Panc1 (cell line): ENCODE measurements around the gene IYD.

ENCODE experiments used
- CTCF ChIP-seq: fragments of 450-650 bp; IDR thresholded peaks from 2 replicates; pipeline ENCODE4 v1.5.1; 2017; ENCODE audit warnings: mild to moderate bottlenecking
- POLR2AphosphoS5 ChIP-seq: IDR thresholded peaks from 2 replicates; pipeline ENCODE4 v1.6.1; 2012; ENCODE audit warnings: mild to moderate bottlenecking, low read depth, low read length, moderate library complexity
- REST ChIP-seq, 2 experiments: IDR thresholded peaks; 2 replicates each; pipeline ENCODE4 v1.6.1; 2011 to 2012; ENCODE audit warnings: low read depth in 2 of 2, control low read depth in 1 of 2, low read length in 1 of 2, mild to moderate bottlenecking in 1 of 2, moderate library complexity in 1 of 2; ENCODE audit not compliant: insufficient read depth in 1 of 2
- SIN3A ChIP-seq: IDR thresholded peaks from 2 replicates; pipeline ENCODE4 v1.6.1; 2012; ENCODE audit warnings: low read depth, mild to moderate bottlenecking, low read length, moderate library complexity, borderline replicate concordance; ENCODE audit not compliant: insufficient read depth

GRCh38 chr6:150413198-150413597 is 44.4 kb downstream of the IYD start:
- no peak for TF ChIP-seq SIN3A
- no peak for TF ChIP-seq CTCF
- TF ChIP-seq POLR2AphosphoS5: no peak
- no peak for TF ChIP-seq REST (IDR thresholded peaks at IDR 0.05; ENCODE audit: insufficient read depth in 1 of 2, low read depth in 2 of 2, low read length in 1 of 2)
